Measurements from ENCODE around the gene ALK. TPM values are rescaled to one million over a fixed set of nuclear protein-coding genes. Genes with fewer than 3 reads are reported as not detected.

ALK gene
- polyA plus RNA-seq, 1 of the 3 experiments (the other 2 are of a cell fraction), result 0.30 TPM

GRCh38 chr2:29950481-29950880 is 29.1 kb upstream of the ALK start:
- ChIA-PET POLR2A (interaction anchor here (1.2 kb wide), 1 partner anchor 27 kb away, joined by 3 read pairs; no protein-coding TSS in a partner anchor), CTCF (interaction anchor here (1.0 to 5.2 kb wide), 8 partner anchors 13 to 992 kb away, joined by 3 to 44 read pairs (median 6); partner anchors contain the start of gene ALK)
- H3K9me3 ChIP-seq, result no peaks in the 10 kb centered on the region
- DNase-seq, result no peak
- no peaks in the 10 kb centered on the region for H3F3A ChIP-seq (replicated peaks; ENCODE audit: insufficient read depth)
- H3K9ac ChIP-seq, result no peak overlapping the region
- no peaks in the 10 kb centered on the region for H3K27me3 ChIP-seq (ENCODE audit: insufficient read depth)
- H3K4me3 ChIP-seq (ENCODE audit: low read depth in 2 of 2, low read length in 1 of 2), result no peak overlapping the region
- no peaks in the 10 kb centered on the region for H4K20me1 ChIP-seq (ENCODE audit: insufficient read depth)
- TF ChIP-seq MXI1 (IDR thresholded peaks at IDR 0.05; ENCODE audit: low read depth, low read length) (no peak), EP300 (IDR thresholded peaks at IDR 0.05; ENCODE audit: borderline replicate concordance in 1 of 2, low read depth in 1 of 2, low read length in 1 of 2) (no peak), TCF12 (IDR thresholded peaks at IDR 0.05) (no peak), FOXJ3 (CRISPR knock-in tag; IDR thresholded peaks at IDR 0.05) (no peak), TEAD4 (IDR thresholded peaks at IDR 0.05; ENCODE audit: borderline replicate concordance, insufficient read depth) (no peak), SIN3A (IDR thresholded peaks at IDR 0.05; ENCODE audit: borderline replicate concordance, low read depth, low read length) (no peak), NFIC (IDR thresholded peaks at IDR 0.05; ENCODE audit: borderline replicate concordance) (no peak), RAD21 (IDR thresholded peaks at IDR 0.05; ENCODE audit: low read length) (no peak), RXRA (IDR thresholded peaks at IDR 0.05; ENCODE audit: borderline replicate concordance, low read depth) (no peak), RFX5 (IDR thresholded peaks at IDR 0.05; ENCODE audit: low read length) (no peak), SMC3 (IDR thresholded peaks at IDR 0.05; ENCODE audit: low read depth, low read length) (no peak), FOXM1 (IDR thresholded peaks at IDR 0.05; ENCODE audit: low read depth) (no peak), GABPA (IDR thresholded peaks at IDR 0.05; ENCODE audit: low read depth) (no peak), PBX3 (IDR thresholded peaks at IDR 0.05) (no peak), RCOR1 (IDR thresholded peaks at IDR 0.05; ENCODE audit: low read length) (no peak), ELF1 (IDR thresholded peaks at IDR 0.05) (no peak)
- TF ChIP-seq, protein P1, sequence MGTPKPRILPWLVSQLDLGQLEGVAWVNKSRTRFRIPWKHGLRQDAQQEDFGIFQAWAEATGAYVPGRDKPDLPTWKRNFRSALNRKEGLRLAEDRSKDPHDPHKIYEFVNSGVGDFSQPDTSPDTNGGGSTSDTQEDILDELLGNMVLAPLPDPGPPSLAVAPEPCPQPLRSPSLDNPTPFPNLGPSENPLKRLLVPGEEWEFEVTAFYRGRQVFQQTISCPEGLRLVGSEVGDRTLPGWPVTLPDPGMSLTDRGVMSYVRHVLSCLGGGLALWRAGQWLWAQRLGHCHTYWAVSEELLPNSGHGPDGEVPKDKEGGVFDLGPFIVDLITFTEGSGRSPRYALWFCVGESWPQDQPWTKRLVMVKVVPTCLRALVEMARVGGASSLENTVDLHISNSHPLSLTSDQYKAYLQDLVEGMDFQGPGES (IDR thresholded peaks at IDR 0.05; ENCODE audit: low read depth, low read length), result no peak
- no peaks in the 10 kb centered on the region for H3K36me3 ChIP-seq (replicated peaks in 1 of 2; ENCODE audit: control insufficient read depth in 1 of 2, insufficient read depth in 2 of 2, low read length in 1 of 2)
- no peak overlapping the region for H3K27ac ChIP-seq (ENCODE audit: low read depth in 2 of 2, low read length in 1 of 2)
- no peaks in the 10 kb centered on the region for H3K79me2 ChIP-seq (ENCODE audit: insufficient read depth)
- H3K4me1 ChIP-seq (ENCODE audit: control insufficient read depth in 1 of 2, insufficient read depth in 2 of 2, low read depth in 1 of 2, low read length in 1 of 2), result peaks cover 0 to 32% of the 10 kb centered on the region in 2 experiments; a peak in 2 of 4 replicates
- no peak overlapping the region for H3K4me2 ChIP-seq
- H2AFZ ChIP-seq (ENCODE audit: low read depth), result no peak overlapping the region
- H3K9me2 ChIP-seq, result no peaks in the 10 kb centered on the region
- WGBS (ENCODE audit: low lambda C conversion rate), result 33% methylated on average over 3 of the region's 3 CpGs

GRCh38 chr2:29949042-29949441 is 27.7 kb upstream of the ALK start:
- Histone ChIP-seq H3K79me2 (ENCODE audit: insufficient read depth) (no peaks in the 10 kb centered on the region), H3K4me2 (no peak overlapping the region), H3K36me3 (replicated peaks in 1 of 2; ENCODE audit: control insufficient read depth in 1 of 2, insufficient read depth in 2 of 2, low read length in 1 of 2) (no peaks in the 10 kb centered on the region), H3K9me3 (no peaks in the 10 kb centered on the region), H4K20me1 (ENCODE audit: insufficient read depth) (no peaks in the 10 kb centered on the region), H3F3A (replicated peaks; ENCODE audit: insufficient read depth) (no peaks in the 10 kb centered on the region), H3K27me3 (ENCODE audit: insufficient read depth) (no peaks in the 10 kb centered on the region), H3K27ac (ENCODE audit: low read depth in 2 of 2, low read length in 1 of 2) (no peak overlapping the region), H3K9ac (no peak overlapping the region), H2AFZ (ENCODE audit: low read depth) (no peak overlapping the region), H3K4me3 (ENCODE audit: low read depth in 2 of 2, low read length in 1 of 2) (no peak overlapping the region), H3K9me2 (no peaks in the 10 kb centered on the region), H3K4me1 (ENCODE audit: control insufficient read depth in 1 of 2, insufficient read depth in 2 of 2, low read depth in 1 of 2, low read length in 1 of 2) (peaks cover 0 to 32% of the 10 kb centered on the region in 2 experiments; a peak in 2 of 4 replicates)
- POLR2A ChIA-PET, result interaction anchor here (1.2 kb wide), 1 partner anchor 28 kb away, joined by 3 read pairs; no protein-coding TSS in a partner anchor
- WGBS (ENCODE audit: low lambda C conversion rate), result 21% methylated on average over 3 of the region's 3 CpGs
- TF ChIP-seq POLR2AphosphoS5 (IDR thresholded peaks at IDR 0.05; ENCODE audit: low read depth, low read length) (no peak), NFIC (IDR thresholded peaks at IDR 0.05; ENCODE audit: borderline replicate concordance) (no peak), ELF1 (IDR thresholded peaks at IDR 0.05) (no peak), EZH2phosphoT487 (IDR thresholded peaks at IDR 0.05; ENCODE audit: borderline replicate concordance, low read depth) (no peak), GATA2 (CRISPR knock-in tag; IDR thresholded peaks at IDR 0.05) (no peak), TAF1 (IDR thresholded peaks at IDR 0.05; ENCODE audit: borderline replicate concordance, low read depth, low read length) (no peak), JUND (IDR thresholded peaks at IDR 0.05) (no peak), RFX5 (IDR thresholded peaks at IDR 0.05; ENCODE audit: low read length) (no peak)
- TF ChIP-seq, protein P2, sequence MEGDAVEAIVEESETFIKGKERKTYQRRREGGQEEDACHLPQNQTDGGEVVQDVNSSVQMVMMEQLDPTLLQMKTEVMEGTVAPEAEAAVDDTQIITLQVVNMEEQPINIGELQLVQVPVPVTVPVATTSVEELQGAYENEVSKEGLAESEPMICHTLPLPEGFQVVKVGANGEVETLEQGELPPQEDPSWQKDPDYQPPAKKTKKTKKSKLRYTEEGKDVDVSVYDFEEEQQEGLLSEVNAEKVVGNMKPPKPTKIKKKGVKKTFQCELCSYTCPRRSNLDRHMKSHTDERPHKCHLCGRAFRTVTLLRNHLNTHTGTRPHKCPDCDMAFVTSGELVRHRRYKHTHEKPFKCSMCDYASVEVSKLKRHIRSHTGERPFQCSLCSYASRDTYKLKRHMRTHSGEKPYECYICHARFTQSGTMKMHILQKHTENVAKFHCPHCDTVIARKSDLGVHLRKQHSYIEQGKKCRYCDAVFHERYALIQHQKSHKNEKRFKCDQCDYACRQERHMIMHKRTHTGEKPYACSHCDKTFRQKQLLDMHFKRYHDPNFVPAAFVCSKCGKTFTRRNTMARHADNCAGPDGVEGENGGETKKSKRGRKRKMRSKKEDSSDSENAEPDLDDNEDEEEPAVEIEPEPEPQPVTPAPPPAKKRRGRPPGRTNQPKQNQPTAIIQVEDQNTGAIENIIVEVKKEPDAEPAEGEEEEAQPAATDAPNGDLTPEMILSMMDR (IDR thresholded peaks at IDR 0.05), result no peak
- CTCF ChIA-PET, result interaction anchor here (1.5 to 5.2 kb wide), 4 partner anchors 23 to 77 kb away, joined by 5 to 44 read pairs (median 15); partner anchors contain the start of gene ALK
- no peak for DNase-seq
